Measurements from ENCODE around the gene HSDL2.

Gene HSDL2

GRCh38 chr9:112349008-112349333 is 30.9 kb upstream of the HSDL2 start:
- no peak overlapping the region for H3K14ac ChIP-seq (ENCODE audit: low read length)
- no peak overlapping the region for H4K12ac ChIP-seq (ENCODE audit: low read depth, low read length)
- H3K27ac ChIP-seq (ENCODE audit: low read depth, low read length) = no peak overlapping the region
- no peak overlapping the region for H3K4me3 ChIP-seq (ENCODE audit: low read depth, low read length)
- H3K23ac ChIP-seq (ENCODE audit: low read length) = no peak overlapping the region
- no peak overlapping the region for H3K9ac ChIP-seq (ENCODE audit: low read length)
- H3K18ac ChIP-seq (ENCODE audit: low read length) = no peak overlapping the region
- H3K79me1 ChIP-seq (ENCODE audit: low read length) = no peaks in the 10 kb centered on the region
- no peak overlapping the region for H2BK12ac ChIP-seq (ENCODE audit: low read length)
- H3K4ac ChIP-seq (ENCODE audit: low read depth, low read length) = no peak overlapping the region
- peaks cover 0 to 2% of the 10 kb centered on the region in 2 experiments for H3K4me1 ChIP-seq (ENCODE audit: control insufficient read depth in 1 of 2, insufficient read depth in 2 of 2, low read length in 2 of 2)
- H3K36me3 ChIP-seq (ENCODE audit: control insufficient read depth in 1 of 2, insufficient read depth in 2 of 2, low read length in 2 of 2) = no peaks in the 10 kb centered on the region
- no peak overlapping the region for H3K4me2 ChIP-seq (ENCODE audit: low read length)
- H3K79me2 ChIP-seq (ENCODE audit: control insufficient read depth, insufficient read depth, low read length, poor library complexity) = no peaks in the 10 kb centered on the region
- no peaks in the 10 kb centered on the region for H3K27me3 ChIP-seq (ENCODE audit: insufficient read depth, low read length)
- no peak for DNase-seq
- no CpG with 5 or more reads among the region's 4 CpGs for WGBS (ENCODE audit: extremely low coverage, insufficient coverage, insufficient read length)
- H2BK120ac ChIP-seq (ENCODE audit: insufficient read depth, low read length, poor library complexity) = no peak overlapping the region
- H2AFZ ChIP-seq (ENCODE audit: insufficient read depth, low read length, poor library complexity) = no peak overlapping the region
- no peak overlapping the region for H2AK5ac ChIP-seq (ENCODE audit: low read length)
- H3K9me3 ChIP-seq (ENCODE audit: insufficient read depth, low read depth, low read length) = no peaks in the 10 kb centered on the region
- no peak overlapping the region for H4K8ac ChIP-seq (ENCODE audit: low read depth, low read length)
- H4K91ac ChIP-seq (ENCODE audit: low read depth, low read length) = no peak overlapping the region
- H2BK5ac ChIP-seq (ENCODE audit: low read depth, low read length, poor library complexity) = no peak overlapping the region

- H3K4me2 ChIP-seq (ENCODE audit: low read length) = no peak overlapping the region
- WGBS (ENCODE audit: extremely low coverage, insufficient coverage, insufficient read length) = no CpG with 5 or more reads among the region's 3 CpGs
- no peak overlapping the region for H3K9ac ChIP-seq (ENCODE audit: low read length)
- DNase-seq = no peak
- H2BK12ac ChIP-seq (ENCODE audit: low read length) = no peak overlapping the region
- no peaks in the 10 kb centered on the region for H3K9me3 ChIP-seq (ENCODE audit: insufficient read depth, low read depth, low read length)
- H3K4me1 ChIP-seq (ENCODE audit: control insufficient read depth in 1 of 2, insufficient read depth in 2 of 2, low read length in 2 of 2) = peaks cover 0 to 2% of the 10 kb centered on the region in 2 experiments
- H3K27me3 ChIP-seq (ENCODE audit: insufficient read depth, low read length) = no peaks in the 10 kb centered on the region
- H4K12ac ChIP-seq (ENCODE audit: low read depth, low read length) = no peak overlapping the region
- no peak overlapping the region for H2AK5ac ChIP-seq (ENCODE audit: low read length)
- no peak overlapping the region for H3K4me3 ChIP-seq (ENCODE audit: low read depth, low read length)
- no peaks in the 10 kb centered on the region for H3K79me2 ChIP-seq (ENCODE audit: control insufficient read depth, insufficient read depth, low read length, poor library complexity)
- H3K79me1 ChIP-seq (ENCODE audit: low read length) = no peaks in the 10 kb centered on the region
- no peaks in the 10 kb centered on the region for H3K36me3 ChIP-seq (ENCODE audit: control insufficient read depth in 1 of 2, insufficient read depth in 2 of 2, low read length in 2 of 2)
- H3K27ac ChIP-seq (ENCODE audit: low read depth, low read length) = no peak overlapping the region
- no peak overlapping the region for H2BK120ac ChIP-seq (ENCODE audit: insufficient read depth, low read length, poor library complexity)
- no peak overlapping the region for H3K14ac ChIP-seq (ENCODE audit: low read length)
- H3K23ac ChIP-seq (ENCODE audit: low read length) = no peak overlapping the region
- no peak overlapping the region for H3K18ac ChIP-seq (ENCODE audit: low read length)
- no peak overlapping the region for H4K91ac ChIP-seq (ENCODE audit: low read depth, low read length)
- no peak overlapping the region for H2AFZ ChIP-seq (ENCODE audit: insufficient read depth, low read length, poor library complexity)
- no peak overlapping the region for H3K4ac ChIP-seq (ENCODE audit: low read depth, low read length)
- H2BK5ac ChIP-seq (ENCODE audit: low read depth, low read length, poor library complexity) = no peak overlapping the region
- H4K8ac ChIP-seq (ENCODE audit: low read depth, low read length) = no peak overlapping the region
Measured at GRCh38 chr9:112351184-112351583, 28.7 kb upstream of the HSDL2 start.

GRCh38 chr9:112352209-112352608 is 27.7 kb upstream of the HSDL2 start:
- Histone ChIP-seq H3K4me1 (ENCODE audit: control insufficient read depth in 1 of 2, insufficient read depth in 2 of 2, low read length in 2 of 2) (peaks cover 0 to 2% of the 10 kb centered on the region in 2 experiments), H3K4me3 (ENCODE audit: low read depth, low read length) (no peak overlapping the region), H2AFZ (ENCODE audit: insufficient read depth, low read length, poor library complexity) (no peak overlapping the region), H2BK120ac (ENCODE audit: insufficient read depth, low read length, poor library complexity) (no peak overlapping the region), H2AK5ac (ENCODE audit: low read length) (no peak overlapping the region), H3K9ac (ENCODE audit: low read length) (no peak overlapping the region), H3K18ac (ENCODE audit: low read length) (no peak overlapping the region), H3K79me2 (ENCODE audit: control insufficient read depth, insufficient read depth, low read length, poor library complexity) (no peaks in the 10 kb centered on the region), H3K36me3 (ENCODE audit: control insufficient read depth in 1 of 2, insufficient read depth in 2 of 2, low read length in 2 of 2) (no peaks in the 10 kb centered on the region), H3K79me1 (ENCODE audit: low read length) (no peaks in the 10 kb centered on the region), H4K8ac (ENCODE audit: low read depth, low read length) (no peak overlapping the region), H2BK12ac (ENCODE audit: low read length) (no peak overlapping the region), H3K4me2 (ENCODE audit: low read length) (no peak overlapping the region), H4K91ac (ENCODE audit: low read depth, low read length) (no peak overlapping the region), H3K23ac (ENCODE audit: low read length) (no peak overlapping the region), H3K9me3 (ENCODE audit: insufficient read depth, low read depth, low read length) (no peaks in the 10 kb centered on the region), H3K14ac (ENCODE audit: low read length) (no peak overlapping the region), H2BK5ac (ENCODE audit: low read depth, low read length, poor library complexity) (no peak overlapping the region), H3K27me3 (ENCODE audit: insufficient read depth, low read length) (no peaks in the 10 kb centered on the region), H3K27ac (ENCODE audit: low read depth, low read length) (no peak overlapping the region), H4K12ac (ENCODE audit: low read depth, low read length) (no peak overlapping the region), H3K4ac (ENCODE audit: low read depth, low read length) (no peak overlapping the region)
- no peak for DNase-seq
- WGBS (ENCODE audit: extremely low coverage, insufficient coverage, insufficient read length) = no CpG with 5 or more reads among the region's 3 CpGs

- WGBS (ENCODE audit: extremely low coverage, insufficient coverage, insufficient read length) = no CpG with 5 or more reads among the region's 1 CpG
- H3K27ac ChIP-seq (ENCODE audit: low read depth, low read length) = no peak overlapping the region
- H3K14ac ChIP-seq (ENCODE audit: low read length) = no peak overlapping the region
- H3K4ac ChIP-seq (ENCODE audit: low read depth, low read length) = no peak overlapping the region
- no peak overlapping the region for H2BK5ac ChIP-seq (ENCODE audit: low read depth, low read length, poor library complexity)
- H3K4me3 ChIP-seq (ENCODE audit: low read depth, low read length) = no peak overlapping the region
- H4K12ac ChIP-seq (ENCODE audit: low read depth, low read length) = no peak overlapping the region
- H3K4me1 ChIP-seq (ENCODE audit: control insufficient read depth in 1 of 2, insufficient read depth in 2 of 2, low read length in 2 of 2) = no peaks in the 10 kb centered on the region
- no peak overlapping the region for H2BK12ac ChIP-seq (ENCODE audit: low read length)
- H4K91ac ChIP-seq (ENCODE audit: low read depth, low read length) = no peak overlapping the region
- no peak overlapping the region for H4K8ac ChIP-seq (ENCODE audit: low read depth, low read length)
- H2AK5ac ChIP-seq (ENCODE audit: low read length) = no peak overlapping the region
- no peaks in the 10 kb centered on the region for H3K79me2 ChIP-seq (ENCODE audit: control insufficient read depth, insufficient read depth, low read length, poor library complexity)
- H3K23ac ChIP-seq (ENCODE audit: low read length) = no peak overlapping the region
- H3K4me2 ChIP-seq (ENCODE audit: low read length) = no peak overlapping the region
- DNase-seq = no peak
- no peaks in the 10 kb centered on the region for H3K27me3 ChIP-seq (ENCODE audit: insufficient read depth, low read length)
- H3K36me3 ChIP-seq (ENCODE audit: control insufficient read depth in 1 of 2, insufficient read depth in 2 of 2, low read length in 2 of 2) = no peaks in the 10 kb centered on the region
- H3K9me3 ChIP-seq (ENCODE audit: insufficient read depth, low read depth, low read length) = no peaks in the 10 kb centered on the region
- no peak overlapping the region for H2AFZ ChIP-seq (ENCODE audit: insufficient read depth, low read length, poor library complexity)
- no peak overlapping the region for H3K18ac ChIP-seq (ENCODE audit: low read length)
- H3K79me1 ChIP-seq (ENCODE audit: low read length) = no peaks in the 10 kb centered on the region
- H3K9ac ChIP-seq (ENCODE audit: low read length) = no peak overlapping the region
- no peak overlapping the region for H2BK120ac ChIP-seq (ENCODE audit: insufficient read depth, low read length, poor library complexity)
Measured at GRCh38 chr9:112354081-112354743, 25.7 kb upstream of the HSDL2 start.
